ENCODE data around the gene CTU1.

GRCh38 chr19:51083181-51083580 is 25.0 kb downstream of the CTU1 start:
- TF ChIP-seq, protein P1, sequence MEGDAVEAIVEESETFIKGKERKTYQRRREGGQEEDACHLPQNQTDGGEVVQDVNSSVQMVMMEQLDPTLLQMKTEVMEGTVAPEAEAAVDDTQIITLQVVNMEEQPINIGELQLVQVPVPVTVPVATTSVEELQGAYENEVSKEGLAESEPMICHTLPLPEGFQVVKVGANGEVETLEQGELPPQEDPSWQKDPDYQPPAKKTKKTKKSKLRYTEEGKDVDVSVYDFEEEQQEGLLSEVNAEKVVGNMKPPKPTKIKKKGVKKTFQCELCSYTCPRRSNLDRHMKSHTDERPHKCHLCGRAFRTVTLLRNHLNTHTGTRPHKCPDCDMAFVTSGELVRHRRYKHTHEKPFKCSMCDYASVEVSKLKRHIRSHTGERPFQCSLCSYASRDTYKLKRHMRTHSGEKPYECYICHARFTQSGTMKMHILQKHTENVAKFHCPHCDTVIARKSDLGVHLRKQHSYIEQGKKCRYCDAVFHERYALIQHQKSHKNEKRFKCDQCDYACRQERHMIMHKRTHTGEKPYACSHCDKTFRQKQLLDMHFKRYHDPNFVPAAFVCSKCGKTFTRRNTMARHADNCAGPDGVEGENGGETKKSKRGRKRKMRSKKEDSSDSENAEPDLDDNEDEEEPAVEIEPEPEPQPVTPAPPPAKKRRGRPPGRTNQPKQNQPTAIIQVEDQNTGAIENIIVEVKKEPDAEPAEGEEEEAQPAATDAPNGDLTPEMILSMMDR (tag by site-specific recombination; IDR thresholded peaks at IDR 0.05) = no peak
- no peak for TF ChIP-seq ZNF292 (tag by site-specific recombination; IDR thresholded peaks at IDR 0.05; ENCODE audit: borderline replicate concordance, low read depth)
